Measurements from ENCODE around the gene ADAMTS2. TPM values are rescaled to one million over a fixed set of nuclear protein-coding genes. Genes with fewer than 3 reads are reported as not detected.

The ADAMTS2 gene
- total and polyA plus RNA-seq, 3 donors from 2014 or later: 10.9 to 19.8 (median 13.6) TPM

- no peak for DNase-seq
- no peaks in the 10 kb centered on the region for H3K4me1 ChIP-seq
- WGBS, 2 donors: 94 to 100% methylated on average over 2 to 14 of the region's 14 CpGs
- H3K27ac ChIP-seq: no peak overlapping the region
- no peak overlapping the region for H3K4me3 ChIP-seq
- no peaks in the 10 kb centered on the region for H3K9me3 ChIP-seq
- H3K36me3 ChIP-seq (ENCODE audit: low read depth, missing control alignments): no peaks in the 10 kb centered on the region
- H3K27me3 ChIP-seq: no peaks in the 10 kb centered on the region
- TF ChIP-seq CTCF (IDR thresholded peaks at IDR 0.05) (no peak), POLR2A (IDR thresholded peaks at IDR 0.05) (no peak)
- intact Hi-C loops (cut with DNase I; ENCODE audit: low total_unique reads): no loop called here
Observed at GRCh38 chr5:179221196-179221876, 123.9 kb downstream of the ADAMTS2 start.

DNA sequence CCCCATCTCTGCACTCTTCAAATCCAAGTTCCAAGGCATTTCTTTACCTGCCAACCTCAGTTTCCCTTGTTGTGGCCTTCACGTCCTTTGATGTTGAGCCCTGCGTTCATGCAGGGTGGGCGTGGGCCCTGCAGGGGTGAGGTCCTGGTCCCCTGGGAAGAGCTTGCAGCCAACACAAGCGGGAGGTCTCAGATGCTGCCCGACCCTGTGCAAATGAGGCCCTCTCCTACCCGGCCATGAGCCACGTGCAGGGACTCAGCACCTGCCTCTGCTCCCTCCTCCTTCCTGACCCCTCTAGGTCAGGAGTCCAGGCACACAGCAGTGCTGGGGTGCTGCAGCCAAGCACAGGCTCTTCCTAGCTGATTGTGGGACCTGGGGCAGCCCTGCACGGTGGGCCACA lies 124.5 kb downstream of the ADAMTS2 start:
- intact Hi-C loops (cut with DNase I; ENCODE audit: low total_unique reads): no loop called here
- TF ChIP-seq POLR2A (IDR thresholded peaks at IDR 0.05): no peak
- no peak for TF ChIP-seq CTCF (IDR thresholded peaks at IDR 0.05)
- Histone ChIP-seq H3K4me1 (no peaks in the 10 kb centered on the region), H3K36me3 (ENCODE audit: low read depth, missing control alignments) (no peaks in the 10 kb centered on the region), H3K27me3 (no peaks in the 10 kb centered on the region), H3K9me3 (no peaks in the 10 kb centered on the region), H3K27ac (no peak overlapping the region), H3K4me3 (no peak overlapping the region)
- WGBS, 2 donors: 84 to 95% methylated on average over 3 to 8 of the region's 8 CpGs
- DNase-seq: no peak

GRCh38 chr5:179219661-179220620 lies 125.3 kb downstream of the ADAMTS2 start:
- intact Hi-C loops (cut with DNase I; ENCODE audit: low total_unique reads): no loop called here
- no peaks in the 10 kb centered on the region for H3K36me3 ChIP-seq (ENCODE audit: low read depth, missing control alignments)
- TF ChIP-seq POLR2A (IDR thresholded peaks at IDR 0.05) (no peak), CTCF (IDR thresholded peaks at IDR 0.05) (no peak)
- H3K9me3 ChIP-seq: no peaks in the 10 kb centered on the region
- no peak overlapping the region for H3K4me3 ChIP-seq
- 80 to 92% methylated on average over 30 of the region's 30 CpGs for WGBS, 2 donors
- no peaks in the 10 kb centered on the region for H3K4me1 ChIP-seq
- no peaks in the 10 kb centered on the region for H3K27me3 ChIP-seq
- DNase-seq: no peak
- no peak overlapping the region for H3K27ac ChIP-seq

GRCh38 chr5:179218943-179219330 lies 126.3 kb downstream of the ADAMTS2 start:
- intact Hi-C loops (cut with DNase I; ENCODE audit: low total_unique reads): no loop called here
- DNase-seq: no peak
- Histone ChIP-seq H3K27me3 (no peaks in the 10 kb centered on the region), H3K9me3 (no peaks in the 10 kb centered on the region), H3K27ac (no peak overlapping the region), H3K36me3 (ENCODE audit: low read depth, missing control alignments) (no peaks in the 10 kb centered on the region), H3K4me3 (no peak overlapping the region), H3K4me1 (no peaks in the 10 kb centered on the region)
- TF ChIP-seq POLR2A (IDR thresholded peaks at IDR 0.05) (no peak), CTCF (IDR thresholded peaks at IDR 0.05) (no peak)
- 91 to 100% methylated on average over 3 to 4 of the region's 4 CpGs for WGBS, 2 donors
